ENCODE results near the gene IQGAP2. TPM values are rescaled to one million over a fixed set of nuclear protein-coding genes. Genes with fewer than 3 reads are reported as not detected.
A peak's percentile ranks its signal among the peaks of the same experiment; 100 is the strongest.

IQGAP2 gene
- total and polyA plus RNA-seq, 3 experiments from 2014 or later: 51.4 to 70.5 (median 62.5) TPM

DNA sequence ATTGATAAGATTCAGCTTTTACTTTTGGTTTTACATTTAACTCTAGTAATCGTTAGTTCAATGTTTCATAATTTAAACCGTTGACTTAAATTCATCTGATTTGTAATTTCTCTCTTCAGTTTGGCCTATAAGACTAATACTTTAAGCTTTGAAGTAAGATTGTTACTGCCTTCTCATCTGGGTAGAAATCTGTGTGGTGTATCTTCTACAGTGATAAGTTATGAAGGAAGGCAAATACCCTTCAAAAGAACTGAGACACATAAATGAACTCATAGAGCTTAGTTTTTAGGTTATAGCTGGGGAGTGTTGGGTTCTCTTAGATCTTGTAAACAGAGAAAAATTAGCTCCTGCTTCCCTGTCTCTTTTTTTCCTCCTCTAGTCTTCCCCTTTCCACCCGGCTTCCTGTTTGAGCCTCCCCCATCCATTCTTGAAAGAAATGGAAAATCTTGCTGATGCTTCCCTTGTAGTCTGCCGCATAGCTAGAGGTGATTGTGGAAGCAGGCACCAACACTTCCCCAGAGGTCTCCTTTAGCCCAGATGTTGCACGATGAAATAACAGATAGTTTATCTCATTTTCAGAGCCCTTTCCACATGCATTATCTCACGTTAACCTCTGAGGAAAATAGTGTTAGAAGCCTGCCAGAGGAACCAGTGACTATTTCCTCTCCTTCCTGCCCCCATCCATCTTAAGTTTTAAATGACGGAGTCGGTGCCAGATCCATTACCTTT, 222.2 kb downstream of the IQGAP2 start:
- ChIA-PET POLR2A (no interaction called here), CTCF (interaction anchor here (0.6 kb wide), 1 partner anchor 241 kb away, joined by 3 read pairs; no protein-coding TSS in a partner anchor)
- Histone ChIP-seq H3K27me3 (ENCODE audit: insufficient read depth, low read length, poor library complexity, severe bottlenecking) (no peaks in the 10 kb centered on the region), H3K4me3 (ENCODE audit: low read length) (no peak overlapping the region), H3K4me1 (ENCODE audit: insufficient read depth, low read length) (no peaks in the 10 kb centered on the region), H3K36me3 (ENCODE audit: insufficient read depth, low read length) (peaks cover 8% of the 10 kb centered on the region), H3K27ac (ENCODE audit: low read depth, low read length) (no peak overlapping the region), H3K9me3 (ENCODE audit: low read length) (no peaks in the 10 kb centered on the region)
- no peaks in the 10 kb centered on the region for H3K9me3 Mint-ChIP-seq
- no peaks in the 10 kb centered on the region for H3K27me3 Mint-ChIP-seq
- no peak overlapping the region for H3K4me3 Mint-ChIP-seq
- no peak for DNase-seq
- H3K4me1 Mint-ChIP-seq: peaks cover 42 to 60% (median 48%) of the 10 kb centered on the region in 3 donors
- H3K27ac Mint-ChIP-seq: peak overlapping the region in 7 of 8 donors; percentile 3 to 89 (median 68)
- H3K36me3 Mint-ChIP-seq: peaks cover 3 to 68% (median 20%) of the 10 kb centered on the region in 3 donors

GRCh38 chr5:76626738-76627137, 223.7 kb downstream of the IQGAP2 start:
- Mint-ChIP-seq H3K9me3 (no peaks in the 10 kb centered on the region), H3K36me3 (peaks cover 0 to 72% (median 23%) of the 10 kb centered on the region in 3 donors), H3K4me3 (peak overlapping the region in 4 of 7 donors; percentile 2 to 74 (median 54)), H3K4me1 (peaks cover 35 to 57% (median 44%) of the 10 kb centered on the region in 3 donors), H3K27ac (peak overlapping the region in 7 of 8 donors; percentile 51 to 94 (median 67)), H3K27me3 (no peaks in the 10 kb centered on the region)
- ChIA-PET CTCF (interaction anchor here (1.6 kb wide), 1 partner anchor 14 kb away, joined by 3 read pairs; no protein-coding TSS in a partner anchor), POLR2A (no interaction called here)
- peaks cover 8% of the 10 kb centered on the region for H3K36me3 ChIP-seq (ENCODE audit: insufficient read depth, low read length)
- no peaks in the 10 kb centered on the region for H3K9me3 ChIP-seq (ENCODE audit: low read length)
- H3K27me3 ChIP-seq (ENCODE audit: insufficient read depth, low read length, poor library complexity, severe bottlenecking): no peaks in the 10 kb centered on the region
- no peak overlapping the region for H3K4me3 ChIP-seq (ENCODE audit: low read length)
- no peaks in the 10 kb centered on the region for H3K4me1 ChIP-seq (ENCODE audit: insufficient read depth, low read length)
- H3K27ac ChIP-seq (ENCODE audit: low read depth, low read length): no peak overlapping the region
- DNase-seq: peak in 1 of 5 donors; percentile 2

- Histone ChIP-seq H3K4me1 (ENCODE audit: insufficient read depth, low read length) (no peaks in the 10 kb centered on the region), H3K27ac (ENCODE audit: low read depth, low read length) (no peak overlapping the region), H3K27me3 (ENCODE audit: insufficient read depth, low read length, poor library complexity, severe bottlenecking) (no peaks in the 10 kb centered on the region), H3K9me3 (ENCODE audit: low read length) (no peaks in the 10 kb centered on the region), H3K4me3 (ENCODE audit: low read length) (no peak overlapping the region), H3K36me3 (ENCODE audit: insufficient read depth, low read length) (peaks cover 5% of the 10 kb centered on the region)
- peaks cover 0 to 1% of the 10 kb centered on the region in 2 donors for H3K27me3 Mint-ChIP-seq
- H3K27ac Mint-ChIP-seq: peak overlapping the region in 6 of 8 donors; percentile 8 to 80 (median 50)
- H3K4me3 Mint-ChIP-seq: no peak overlapping the region
- peaks cover 6 to 20% (median 13%) of the 10 kb centered on the region in 3 donors for H3K4me1 Mint-ChIP-seq
- peaks cover 4 to 84% (median 23%) of the 10 kb centered on the region in 3 donors for H3K36me3 Mint-ChIP-seq
- ChIA-PET POLR2A (no interaction called here), CTCF (interaction anchor here (1.7 kb wide), 1 partner anchor 32 kb away, joined by 4 read pairs; no protein-coding TSS in a partner anchor)
- no peaks in the 10 kb centered on the region for H3K9me3 Mint-ChIP-seq
- no peak for DNase-seq
Measured at GRCh38 chr5:76634661-76635060, 231.6 kb downstream of the IQGAP2 start.

DNA sequence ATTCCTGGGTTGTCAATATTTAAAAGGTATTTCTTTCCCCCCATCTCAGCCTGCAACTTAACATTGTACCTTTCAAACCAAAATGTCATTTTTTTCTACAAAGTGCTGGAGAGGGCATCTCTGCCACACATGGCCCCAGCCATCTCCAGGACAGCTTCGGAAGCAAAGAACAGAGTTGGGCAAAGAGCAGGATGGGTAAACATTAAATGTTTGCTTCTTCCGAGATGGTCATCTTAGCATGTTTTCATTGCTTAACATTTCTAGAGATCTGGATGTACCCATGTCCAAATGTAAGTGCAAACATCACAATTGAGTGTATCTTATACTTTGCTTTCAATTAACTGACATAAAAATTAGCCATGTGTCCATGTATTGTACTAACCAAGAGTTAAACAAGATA, 234.4 kb downstream of the IQGAP2 start:
- Histone ChIP-seq H3K27ac (ENCODE audit: low read depth, low read length) (no peak overlapping the region), H3K9me3 (ENCODE audit: low read length) (no peaks in the 10 kb centered on the region), H3K4me1 (ENCODE audit: insufficient read depth, low read length) (no peaks in the 10 kb centered on the region), H3K36me3 (ENCODE audit: insufficient read depth, low read length) (peaks cover 10% of the 10 kb centered on the region), H3K27me3 (ENCODE audit: insufficient read depth, low read length, poor library complexity, severe bottlenecking) (no peaks in the 10 kb centered on the region), H3K4me3 (ENCODE audit: low read length) (no peak overlapping the region)
- DNase-seq: no peak
- Mint-ChIP-seq H3K27me3 (peaks cover 0 to 3% of the 10 kb centered on the region in 2 donors), H3K9me3 (no peaks in the 10 kb centered on the region), H3K27ac (peak overlapping the region in 3 of 8 donors; percentile 49 to 61 (median 50)), H3K36me3 (peaks cover 4 to 84% (median 18%) of the 10 kb centered on the region in 3 donors), H3K4me1 (peaks cover 11 to 21% (median 13%) of the 10 kb centered on the region in 3 donors), H3K4me3 (no peak overlapping the region)
- ChIA-PET CTCF (interaction anchor here (1.2 to 1.7 kb wide), 2 partner anchors 19 to 137 kb away, joined by 4 to 5 read pairs; no protein-coding TSS in a partner anchor), POLR2A (no interaction called here)

GRCh38 chr5:76638479-76638878, 235.4 kb downstream of the IQGAP2 start:
- ChIA-PET CTCF (interaction anchor here (1.7 kb wide), 1 partner anchor 20 kb away, joined by 5 read pairs; no protein-coding TSS in a partner anchor), POLR2A (no interaction called here)
- no peaks in the 10 kb centered on the region for H3K4me1 ChIP-seq (ENCODE audit: insufficient read depth, low read length)
- Mint-ChIP-seq H3K27ac (peak overlapping the region in 7 of 8 donors; percentile 10 to 96 (median 50)), H3K4me3 (no peak overlapping the region), H3K27me3 (peaks cover 0 to 2% of the 10 kb centered on the region in 2 donors), H3K4me1 (peaks cover 11 to 21% (median 11%) of the 10 kb centered on the region in 3 donors), H3K36me3 (peaks cover 8 to 86% (median 26%) of the 10 kb centered on the region in 3 donors), H3K9me3 (no peaks in the 10 kb centered on the region)
- H3K27me3 ChIP-seq (ENCODE audit: insufficient read depth, low read length, poor library complexity, severe bottlenecking): no peaks in the 10 kb centered on the region
- no peak overlapping the region for H3K27ac ChIP-seq (ENCODE audit: low read depth, low read length)
- H3K9me3 ChIP-seq (ENCODE audit: low read length): no peaks in the 10 kb centered on the region
- DNase-seq: no peak
- H3K4me3 ChIP-seq (ENCODE audit: low read length): no peak overlapping the region
- H3K36me3 ChIP-seq (ENCODE audit: insufficient read depth, low read length): peaks cover 19% of the 10 kb centered on the region

DNA sequence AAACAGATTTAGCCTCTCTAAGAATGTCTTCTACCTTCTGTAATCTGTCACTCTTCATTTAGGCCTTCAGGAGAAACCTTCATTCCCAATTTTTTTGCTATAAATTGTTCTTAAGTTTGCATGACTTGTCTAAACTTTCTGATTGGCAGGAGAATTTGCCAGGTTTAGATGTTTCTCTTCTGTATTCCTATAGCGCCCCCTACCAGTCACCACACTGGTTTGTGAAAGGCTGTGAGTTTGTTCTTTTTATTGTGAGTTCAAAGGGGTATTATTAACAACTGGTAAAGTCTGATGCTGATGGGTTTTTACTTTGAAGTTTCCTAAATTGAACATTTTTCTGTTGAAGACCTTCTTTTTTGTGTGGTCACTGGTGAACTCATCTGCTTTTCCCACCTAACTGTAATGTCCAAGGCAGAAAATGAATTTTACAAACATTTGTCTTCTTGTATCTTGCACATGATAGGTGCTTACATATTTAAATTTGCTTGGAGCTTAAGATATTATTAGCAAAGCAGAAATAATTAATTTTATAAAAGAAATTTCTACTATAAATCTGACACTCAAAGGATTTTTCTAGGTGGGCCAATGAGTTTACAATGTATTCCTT, 238.5 kb downstream of the IQGAP2 start:
- H3K27ac Mint-ChIP-seq: peak overlapping the region in 1 of 8 donors; percentile 13
- peak; percentile 36 to 63 (median 47) for DNase-seq
- peaks cover 3 to 5% (median 5%) of the 10 kb centered on the region in 3 donors for H3K4me1 Mint-ChIP-seq
- H3K9me3 Mint-ChIP-seq: no peaks in the 10 kb centered on the region
- POLR2A ChIA-PET: no interaction called here
- Histone ChIP-seq H3K4me3 (ENCODE audit: low read length) (no peak overlapping the region), H3K36me3 (ENCODE audit: insufficient read depth, low read length) (peaks cover 16% of the 10 kb centered on the region), H3K27ac (ENCODE audit: low read depth, low read length) (no peak overlapping the region), H3K27me3 (ENCODE audit: insufficient read depth, low read length, poor library complexity, severe bottlenecking) (no peaks in the 10 kb centered on the region), H3K4me1 (ENCODE audit: insufficient read depth, low read length) (no peaks in the 10 kb centered on the region), H3K9me3 (ENCODE audit: low read length) (no peaks in the 10 kb centered on the region)
- no peak overlapping the region for H3K4me3 Mint-ChIP-seq
- CTCF ChIA-PET: interaction anchor here (0.9 to 1.8 kb wide), 4 partner anchors 9 to 133 kb away, joined by 3 to 4 read pairs (median 3); no protein-coding TSS in a partner anchor
- peaks cover 0 to 2% of the 10 kb centered on the region in 2 donors for H3K27me3 Mint-ChIP-seq
- H3K36me3 Mint-ChIP-seq: peaks cover 25 to 86% (median 42%) of the 10 kb centered on the region in 3 donors

- H3K9me3 ChIP-seq (ENCODE audit: low read length): no peaks in the 10 kb centered on the region
- Mint-ChIP-seq H3K36me3 (peaks cover 32 to 83% (median 36%) of the 10 kb centered on the region in 3 donors), H3K27ac (peak overlapping the region in 1 of 8 donors; percentile 69), H3K4me1 (peaks cover 3 to 5% (median 5%) of the 10 kb centered on the region in 3 donors), H3K9me3 (no peaks in the 10 kb centered on the region), H3K4me3 (no peak overlapping the region), H3K27me3 (peaks cover 0 to 2% of the 10 kb centered on the region in 2 donors)
- no peaks in the 10 kb centered on the region for H3K4me1 ChIP-seq (ENCODE audit: insufficient read depth, low read length)
- H3K27ac ChIP-seq (ENCODE audit: low read depth, low read length): no peak overlapping the region
- ChIA-PET POLR2A (no interaction called here), CTCF (interaction anchor here (0.9 to 1.8 kb wide), 3 partner anchors 8 to 132 kb away, joined by 3 to 4 read pairs (median 3); no protein-coding TSS in a partner anchor)
- peaks cover 17% of the 10 kb centered on the region for H3K36me3 ChIP-seq (ENCODE audit: insufficient read depth, low read length)
- no peak overlapping the region for H3K4me3 ChIP-seq (ENCODE audit: low read length)
- H3K27me3 ChIP-seq (ENCODE audit: insufficient read depth, low read length, poor library complexity, severe bottlenecking): no peaks in the 10 kb centered on the region
- no peak for DNase-seq
Measured at GRCh38 chr5:76642390-76643040, 239.4 kb downstream of the IQGAP2 start.
